Stimulated activated CD4-positive, alpha-beta T cell treated with anti-CD3 and anti-CD28 coated beads, TNF-alpha, amount 100 ng/mL, for 4 hours (primary cell): ENCODE data around the gene MAML1.

ENCODE experiments used
- DNase-seq, 3 experiments: peaks; one replicate each; pipeline ENCODE4 v3.0.0-alpha.2; 2020; ENCODE audit warnings: low read depth in 3 of 3

Gene MAML1

GRCh38 chr5:179805529-179806249 is 73.1 kb downstream of the MAML1 start:
- DNase-seq: no peak

- no peak for DNase-seq
Measured at GRCh38 chr5:179806250-179807048, 73.8 kb downstream of the MAML1 start, which contains the start of gene MGAT4B. Gene MGAT4B, minus strand, starts transcription at chr5:179806866. Its CDS starts 283 bp downstream, at chr5:179806583.

- no peak for DNase-seq
Measured at GRCh38 chr5:179812135-179812825, 79.7 kb downstream of the MAML1 start.

- DNase-seq: no peak
Measured at GRCh38 chr5:179812997-179813607, 80.5 kb downstream of the MAML1 start.

- no peak for DNase-seq
Measured at GRCh38 chr5:179814090-179814489, 81.5 kb downstream of the MAML1 start.

- no peak for DNase-seq
Measured at GRCh38 chr5:179815491-179816249, 83.0 kb downstream of the MAML1 start.

GRCh38 chr5:179816401-179816795 is 83.8 kb downstream of the MAML1 start:
- DNase-seq: no peak

- DNase-seq: no peak
Measured at GRCh38 chr5:179816796-179817469, 84.3 kb downstream of the MAML1 start.

GRCh38 chr5:179817470-179817840 is 84.8 kb downstream of the MAML1 start:
- no peak for DNase-seq

- DNase-seq: no peak
Measured at GRCh38 chr5:179817890-179818745, 85.5 kb downstream of the MAML1 start.

- peak in 2 of 3 experiments; percentile 58 to 71 for DNase-seq
Measured at GRCh38 chr5:179818746-179819295, 86.2 kb downstream of the MAML1 start.

GRCh38 chr5:179819296-179820126 is 86.9 kb downstream of the MAML1 start:
- no peak for DNase-seq

GRCh38 chr5:179820127-179820482 is 87.5 kb downstream of the MAML1 start:
- no peak for DNase-seq

- peak; percentile 66 to 75 (median 66) for DNase-seq
Measured at GRCh38 chr5:179820483-179821297, 88.1 kb downstream of the MAML1 start, which contains the start of gene SQSTM1. Gene SQSTM1, plus strand, starts transcription at chr5:179820905. Its CDS starts 32 bp downstream, at chr5:179820937.

GRCh38 chr5:179821298-179822058 is 88.9 kb downstream of the MAML1 start:
- DNase-seq: peak; percentile 62 to 67 (median 66)

GRCh38 chr5:179822059-179822432 is 89.4 kb downstream of the MAML1 start:
- DNase-seq: no peak

- no peak for DNase-seq
Measured at GRCh38 chr5:179822444-179822990, 89.9 kb downstream of the MAML1 start.
